Amygdala (tissue), 56 donors: Measurements from ENCODE around the gene PDK3.

Experiments used
- DNase-seq, 56 donors: peaks; one replicate each; lab custom pipeline; 2025; lab: John Stamatoyannopoulos, UW

The PDK3 gene

DNA sequence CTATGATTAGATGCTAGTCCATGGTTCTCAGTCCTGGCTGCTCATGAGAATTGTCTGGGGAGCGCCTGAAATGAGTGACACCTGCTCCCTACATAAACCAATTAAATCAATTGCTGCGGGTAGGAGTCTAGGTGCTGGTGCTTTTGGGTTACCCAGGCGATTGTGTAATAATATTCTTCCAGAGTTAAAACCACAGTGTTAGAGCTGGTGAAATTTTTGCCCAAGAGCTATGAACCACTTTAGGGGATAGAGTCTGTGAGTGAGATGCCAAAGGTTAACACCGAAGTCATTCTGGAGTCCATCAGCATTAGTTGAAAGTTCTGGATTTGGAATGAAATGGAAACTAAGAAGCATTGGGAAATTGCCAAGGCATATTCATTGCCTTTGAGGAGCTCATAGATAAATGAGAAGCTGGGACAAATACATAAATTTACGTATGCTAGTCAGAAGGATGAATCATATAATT lies 15.3 kb downstream of the PDK3 start:
- DNase-seq: no peak

GRCh38 chrX:24482823-24483415 lies 17.8 kb downstream of the PDK3 start:
- no peak for DNase-seq

DNA sequence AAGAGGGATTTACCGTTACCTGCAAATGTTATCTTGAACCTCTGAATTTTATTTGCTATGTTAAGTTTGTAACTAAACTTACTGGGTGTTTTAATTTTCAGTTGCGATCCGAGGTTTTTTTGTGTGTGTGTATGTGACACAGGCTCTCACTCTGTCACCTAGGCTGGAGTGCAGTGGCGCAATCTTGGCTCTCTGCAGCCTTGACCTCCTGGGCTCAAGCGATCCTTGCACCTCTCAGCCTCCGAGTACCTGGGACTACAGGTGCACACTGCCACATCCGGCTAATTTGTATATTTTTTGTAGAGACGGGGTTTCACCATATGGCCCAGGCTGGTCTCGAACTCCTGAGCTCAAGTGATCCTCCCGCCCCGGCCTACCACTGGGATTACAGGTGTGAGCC lies 18.5 kb downstream of the PDK3 start:
- no peak for DNase-seq

DNA sequence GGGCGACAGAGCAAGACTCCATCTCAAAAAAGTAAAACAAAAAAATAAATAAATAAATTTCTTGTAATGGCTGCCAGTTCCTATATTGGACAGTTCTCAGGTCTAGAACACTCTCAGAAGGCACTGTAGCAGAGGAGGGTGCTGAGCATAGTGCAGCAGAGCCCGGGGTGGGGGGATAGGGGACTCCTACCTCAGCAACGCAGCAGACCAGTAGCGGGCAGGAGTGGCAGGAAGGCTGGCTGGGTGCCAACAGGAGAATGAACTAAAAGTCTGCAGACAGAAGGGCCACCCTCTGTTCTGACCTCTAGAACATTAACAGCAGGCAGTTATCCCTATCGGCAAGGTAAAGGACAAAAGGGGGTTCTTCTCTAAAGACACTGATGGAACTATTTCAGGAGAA lies 20.2 kb downstream of the PDK3 start:
- no peak for DNase-seq

- no peak for DNase-seq
These were observed 21.0 kb downstream of the PDK3 start for GRCh38 chrX:24485976-24486680.

DNA sequence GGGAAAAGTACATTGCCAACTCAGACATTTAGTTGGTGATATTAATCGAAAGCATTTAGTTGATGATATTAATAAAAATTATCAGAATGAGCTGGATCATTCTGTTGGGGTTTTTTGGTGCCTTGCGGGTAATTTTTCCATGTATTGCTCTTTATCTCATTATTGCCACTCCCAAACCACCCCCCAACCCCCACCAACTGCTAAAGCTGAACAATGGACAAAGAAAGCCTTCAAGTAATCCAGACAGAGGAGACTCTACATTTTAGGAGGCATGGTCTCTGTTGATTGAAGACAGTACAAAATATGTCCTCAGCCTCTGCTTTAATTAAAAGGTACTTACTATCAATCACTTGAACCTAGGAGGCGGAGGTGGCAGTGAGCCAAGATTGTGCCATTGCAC lies 22.5 kb downstream of the PDK3 start:
- no peak for DNase-seq

DNA sequence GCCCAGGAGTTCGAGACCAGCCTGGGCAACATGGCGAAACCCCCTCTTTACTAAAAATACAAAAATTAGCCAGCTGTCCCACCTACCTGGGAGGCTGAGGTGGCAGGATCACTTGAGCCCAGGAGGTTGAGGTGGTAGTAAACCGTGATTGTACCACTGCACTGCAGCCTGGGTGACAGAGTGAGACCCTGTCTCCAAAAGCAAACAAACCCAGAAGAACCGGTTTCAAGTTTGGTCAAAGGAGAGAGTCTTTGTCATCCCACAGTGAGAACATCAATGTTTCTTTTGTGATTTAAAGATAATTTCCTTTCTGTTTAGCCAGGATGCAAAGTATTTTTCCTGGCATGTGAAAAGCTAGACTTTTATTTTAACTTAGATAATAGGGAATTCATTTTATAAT lies 26.7 kb downstream of the PDK3 start:
- no peak for DNase-seq

DNA sequence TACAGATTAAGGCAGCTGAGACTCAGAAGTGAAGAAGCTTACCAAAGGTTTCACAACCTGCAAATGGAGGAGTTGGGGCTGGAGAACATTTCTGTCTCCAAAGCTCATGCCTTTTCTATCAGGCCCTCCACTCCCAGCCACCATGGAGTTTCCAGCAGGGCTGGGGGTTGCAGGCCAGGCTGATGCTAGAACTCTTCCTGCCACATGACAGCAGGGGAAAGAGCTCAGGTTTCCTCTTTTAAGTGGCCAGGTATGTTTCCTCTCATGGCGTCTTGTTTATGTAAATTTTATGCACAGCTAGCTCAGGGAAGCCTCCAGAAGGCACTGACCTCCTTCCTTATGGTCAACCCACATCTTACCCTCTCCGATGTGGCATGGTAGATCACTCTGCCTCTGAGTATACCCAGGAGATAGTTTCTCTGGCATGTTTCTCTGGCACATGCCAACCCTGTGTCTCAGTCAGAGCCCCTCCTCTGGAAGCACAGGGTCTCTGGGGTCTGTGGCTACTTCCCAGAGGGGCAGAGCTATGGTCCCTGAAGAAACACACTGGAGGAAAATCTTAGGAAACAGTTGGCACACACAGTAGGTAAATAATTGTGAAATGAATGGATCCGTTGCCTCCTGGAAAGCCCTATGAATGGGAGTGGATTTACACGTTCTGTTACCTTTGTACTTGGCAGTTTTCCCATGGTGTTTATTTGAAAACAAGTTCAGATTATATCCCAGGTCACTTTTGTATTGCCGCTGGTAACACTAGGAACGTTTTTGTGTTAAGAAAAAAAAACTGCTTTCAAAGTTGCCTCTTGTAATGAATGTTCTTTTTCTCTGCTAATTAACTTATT lies 28.9 kb downstream of the PDK3 start:
- DNase-seq: no peak

DNA sequence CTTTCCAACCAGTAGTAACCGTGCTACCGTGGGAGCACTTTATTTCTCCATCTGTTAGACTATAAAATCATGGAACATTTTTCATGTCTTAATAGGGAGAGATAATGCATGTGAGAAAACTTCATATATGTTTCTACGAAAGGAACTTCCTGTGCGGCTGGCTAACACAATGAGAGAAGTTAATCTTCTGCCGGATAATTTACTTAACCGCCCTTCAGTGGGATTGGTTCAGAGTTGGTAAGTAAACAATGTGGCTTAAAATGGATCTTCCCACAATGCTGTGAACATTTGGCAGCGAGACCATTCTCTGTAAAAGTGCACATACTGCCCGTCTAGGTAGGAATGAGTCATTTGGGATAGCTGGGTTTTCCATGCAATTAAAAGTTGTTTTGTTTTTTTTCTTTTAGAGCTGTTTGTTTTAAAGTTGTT lies 29.6 kb downstream of the PDK3 start:
- no peak for DNase-seq

- DNase-seq: no peak
These were observed 30.6 kb downstream of the PDK3 start for GRCh38 chrX:24495700-24496099.

- DNase-seq: peak in 1 of 56 donors; percentile 0
These were observed 33.1 kb downstream of the PDK3 start for GRCh38 chrX:24498181-24498580.

- no peak for DNase-seq
These were observed 33.9 kb downstream of the PDK3 start for GRCh38 chrX:24498975-24499374.

- DNase-seq: no peak
These were observed 41.0 kb downstream of the PDK3 start for GRCh38 chrX:24506082-24506481.

DNA sequence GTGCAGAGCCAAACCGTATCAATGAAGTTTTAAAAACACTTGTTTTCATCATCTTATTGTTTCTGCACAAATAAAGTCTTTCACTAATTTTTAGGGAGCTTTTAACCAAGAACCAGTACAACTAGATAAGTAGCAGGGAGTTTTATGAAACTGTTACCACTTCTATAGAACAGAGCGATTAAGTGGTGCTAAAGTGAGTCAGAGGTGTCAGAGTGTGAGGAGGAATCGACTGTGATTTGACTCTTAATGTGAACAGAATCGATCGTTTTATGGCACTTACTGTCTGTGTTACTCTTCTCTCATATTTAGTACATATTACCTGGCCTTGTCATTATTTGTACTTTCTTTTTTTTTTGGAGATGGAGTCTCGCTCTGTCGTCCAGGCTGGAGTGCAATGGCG lies 43.3 kb downstream of the PDK3 start:
- no peak for DNase-seq

DNA sequence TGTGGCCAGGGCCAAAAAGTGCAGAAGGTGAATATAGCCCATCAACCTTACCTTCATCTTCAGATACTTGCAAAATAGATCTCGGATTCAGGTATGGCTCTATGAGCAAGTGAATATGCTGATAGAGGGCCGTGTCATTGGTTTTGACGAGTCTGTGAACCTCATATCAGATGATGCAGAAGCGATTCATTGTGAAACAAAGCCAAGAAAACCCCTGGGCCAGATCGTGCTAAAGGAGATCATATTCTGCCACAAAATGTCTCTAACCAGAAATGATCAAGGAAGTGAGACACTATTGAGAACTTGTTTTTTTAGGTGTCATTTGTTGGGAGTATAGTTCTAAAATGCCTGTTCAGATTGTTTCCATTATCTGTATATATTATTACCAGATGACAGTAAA lies 48.3 kb downstream of the PDK3 start:
- no peak for DNase-seq

- DNase-seq: peak in 10 of 56 donors; percentile 0 to 23 (median 1)
These were observed 50.4 kb downstream of the PDK3 start for GRCh38 chrX:24515447-24515846.

- DNase-seq: no peak
These were observed 55.4 kb downstream of the PDK3 start for GRCh38 chrX:24520472-24520871.

GRCh38 chrX:24525455-24525854 lies 60.4 kb downstream of the PDK3 start:
- DNase-seq: no peak

DNA sequence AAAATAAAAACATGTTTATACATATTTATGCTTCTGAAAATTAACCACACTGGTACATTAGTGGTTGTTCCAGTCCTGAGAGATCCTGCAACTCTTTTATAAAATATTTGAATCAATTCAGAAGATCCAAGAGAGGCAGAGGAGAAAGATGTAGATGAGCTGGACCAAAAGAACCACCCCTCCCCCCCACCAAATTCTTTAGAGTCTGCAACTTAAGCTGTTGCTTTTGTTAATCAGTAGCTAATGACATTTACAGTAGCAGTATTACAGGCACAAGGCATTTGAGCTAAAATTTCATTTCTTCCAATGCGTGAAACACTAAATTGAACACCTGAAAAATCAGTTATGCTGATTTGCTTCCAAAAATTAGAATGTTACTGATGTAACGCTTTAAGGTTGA lies 61.5 kb downstream of the PDK3 start:
- DNase-seq: no peak

GRCh38 chrX:24528605-24529004 lies 63.5 kb downstream of the PDK3 start:
- no peak for DNase-seq

DNA sequence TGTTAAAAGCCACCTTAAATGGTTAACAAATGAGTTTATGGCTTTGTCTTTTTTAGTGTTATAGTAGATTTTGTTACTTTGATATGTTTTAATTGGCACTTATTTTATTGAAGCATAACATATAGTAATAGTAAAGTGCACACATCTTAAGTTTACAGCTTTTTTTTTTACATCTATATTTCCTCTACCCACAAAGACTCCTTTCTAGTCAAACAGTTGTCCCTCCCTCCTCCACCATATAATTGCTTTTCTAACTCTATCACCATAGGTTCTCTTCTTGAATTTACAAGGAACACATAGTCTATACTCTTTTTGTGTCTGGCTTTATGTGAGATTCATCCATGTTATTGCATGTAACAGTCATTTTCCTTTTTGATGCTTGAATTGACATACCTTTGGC lies 71.5 kb downstream of the PDK3 start:
- DNase-seq: no peak

GRCh38 chrX:24542756-24543155 lies 77.7 kb downstream of the PDK3 start:
- no peak for DNase-seq
